ENCODE results near the gene PIGW.
A peak's percentile ranks its signal among the peaks of the same experiment; 100 is the strongest.

Gene PIGW

GRCh38 chr17:36545465-36546417 lies 11.0 kb downstream of the PIGW start:
- DNase-seq (ENCODE audit: low spot score): peak; percentile 98

DNA sequence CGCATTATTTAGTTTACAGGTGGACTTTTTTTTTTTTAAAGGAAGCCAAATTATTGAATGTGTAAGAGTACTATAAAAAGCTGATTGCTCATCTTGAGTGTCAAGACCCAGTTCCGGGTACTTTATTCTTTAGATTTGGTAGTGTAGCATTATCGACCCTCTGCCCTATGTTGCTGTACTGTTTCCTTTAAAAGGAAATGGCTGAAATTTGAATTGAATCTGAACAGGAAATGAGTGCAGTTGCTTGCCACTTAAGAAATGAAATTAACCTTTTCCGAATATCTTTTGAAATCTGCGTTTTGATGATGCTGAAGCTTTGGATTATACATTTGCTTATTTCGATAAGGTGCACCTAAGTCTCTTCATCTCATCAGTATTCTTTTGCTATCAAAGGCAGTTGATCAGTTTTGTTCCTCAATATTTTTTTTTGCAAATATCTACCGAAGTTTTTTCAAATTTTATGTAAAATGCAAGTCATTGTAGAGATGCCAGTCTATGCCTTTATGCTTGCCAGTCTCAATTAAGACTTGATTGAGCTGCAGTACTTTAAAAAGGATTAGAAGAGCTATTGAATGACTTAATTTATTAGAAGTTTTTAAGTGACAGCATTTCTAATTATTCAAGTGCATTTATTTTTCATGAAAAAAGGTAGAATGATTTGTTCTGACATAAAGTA lies 11.8 kb downstream of the PIGW start:
- DNase-seq (ENCODE audit: low spot score): no peak

- DNase-seq (ENCODE audit: low spot score): no peak
Measured at GRCh38 chr17:36547776-36548175, 13.0 kb downstream of the PIGW start.

- no peak for DNase-seq (ENCODE audit: low spot score)
Measured at GRCh38 chr17:36550491-36551417, 16.0 kb downstream of the PIGW start.

DNA sequence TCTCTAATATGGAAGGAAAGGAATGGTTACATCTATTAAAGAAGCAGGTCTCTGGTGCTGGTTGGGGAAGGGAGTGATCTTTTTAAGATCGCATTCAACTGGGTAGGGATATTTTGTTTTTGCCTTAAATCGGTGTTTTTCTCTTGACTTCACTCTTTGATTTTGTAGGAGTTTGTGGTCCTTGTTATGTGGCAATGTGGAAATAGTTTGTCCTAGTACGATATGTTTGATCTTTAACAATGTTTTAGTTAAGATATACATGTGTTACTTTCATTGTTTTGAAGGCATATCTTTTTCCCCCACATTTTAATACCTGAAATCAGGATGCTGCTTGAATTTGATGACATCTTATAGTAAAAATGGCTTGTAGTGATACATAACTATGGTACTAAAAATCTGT lies 18.7 kb downstream of the PIGW start:
- DNase-seq (ENCODE audit: low spot score): no peak

- DNase-seq (ENCODE audit: low spot score): no peak
Measured at GRCh38 chr17:36566081-36566480, 31.3 kb downstream of the PIGW start.

GRCh38 chr17:36575028-36575427 lies 40.2 kb downstream of the PIGW start:
- DNase-seq (ENCODE audit: low spot score): no peak

- no peak for DNase-seq (ENCODE audit: low spot score)
Measured at GRCh38 chr17:36576793-36577192, 42.0 kb downstream of the PIGW start.

GRCh38 chr17:36578671-36579070 lies 43.9 kb downstream of the PIGW start:
- no peak for DNase-seq (ENCODE audit: low spot score)

GRCh38 chr17:36583787-36584186 lies 49.0 kb downstream of the PIGW start:
- DNase-seq (ENCODE audit: low spot score): no peak

- DNase-seq (ENCODE audit: low spot score): no peak
Measured at GRCh38 chr17:36586138-36586537, 51.4 kb downstream of the PIGW start.
